HPDE6-E6E7 (cell line): ENCODE results near the gene LAMA2.
"Not testable (repeated sequence)": the region's sequence is repeated elsewhere in the genome, so short reads cannot be mapped to it uniquely, and the experiment has no call there.

Experiments used
- DNase-seq: peaks from one replicate; pipeline ENCODE4 v3.0.0; 2011; ENCODE audit warnings: missing footprints; ENCODE audit errors: extremely low spot score

LAMA2 gene

DNA sequence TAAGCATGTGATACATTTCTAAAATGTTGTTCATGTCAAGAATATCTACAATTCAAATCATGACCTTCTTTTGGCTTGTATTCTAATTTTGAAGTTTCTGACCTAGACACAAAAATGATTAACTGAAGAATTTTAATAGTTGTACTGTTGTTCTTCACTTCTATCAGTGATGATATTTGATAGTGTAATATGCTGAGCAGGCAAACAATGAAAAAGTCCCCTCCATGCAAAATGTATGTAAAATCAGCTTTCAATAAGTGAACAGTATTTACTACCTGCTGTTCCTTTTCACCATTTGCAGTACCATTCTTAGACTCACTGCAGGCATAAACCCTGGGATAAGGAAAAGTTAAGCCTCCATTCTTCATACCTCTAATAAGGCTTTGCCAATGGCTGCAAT lies 201.5 kb downstream of the LAMA2 start:
- no peak for DNase-seq

DNA sequence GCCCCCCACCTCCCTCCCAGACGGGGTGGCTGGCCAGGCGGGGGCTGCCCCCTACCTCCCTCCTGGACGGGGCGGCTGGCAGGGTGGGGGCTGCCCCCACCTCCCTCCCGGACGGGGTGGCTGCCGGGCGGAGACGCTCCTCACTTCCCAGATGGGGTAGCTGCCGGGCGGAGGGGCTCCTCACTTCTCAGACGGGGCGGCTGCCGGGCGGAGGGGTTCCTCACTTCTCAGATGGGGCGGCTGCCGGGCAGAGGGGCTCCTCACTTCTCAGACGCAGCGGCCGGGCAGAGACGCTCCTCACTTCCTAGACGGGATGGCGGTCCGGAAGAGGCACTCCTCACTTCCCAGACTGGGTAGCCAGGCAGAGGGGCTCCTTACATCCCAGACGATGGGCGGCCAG lies 205.5 kb downstream of the LAMA2 start:
- not testable (repeated sequence) for DNase-seq

DNA sequence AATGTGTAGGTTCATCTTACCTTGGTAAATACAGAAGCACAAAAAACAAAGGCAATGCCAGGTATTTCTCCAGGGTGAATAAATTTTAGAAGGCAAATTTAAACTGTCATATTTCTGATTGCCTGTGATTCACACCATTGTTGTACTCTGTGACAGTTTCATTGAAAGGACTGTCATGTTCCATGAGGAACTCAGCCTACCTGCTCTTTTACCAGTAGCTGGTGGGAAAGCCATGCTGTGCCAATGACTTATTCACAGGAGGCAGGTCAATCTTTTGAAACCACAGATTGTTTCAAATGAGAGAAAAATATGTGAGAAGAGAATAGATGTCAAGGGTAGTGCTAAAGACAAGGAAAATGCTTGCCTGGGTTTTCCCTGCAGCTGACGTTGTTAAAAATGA lies 206.4 kb downstream of the LAMA2 start:
- DNase-seq = no peak

DNA sequence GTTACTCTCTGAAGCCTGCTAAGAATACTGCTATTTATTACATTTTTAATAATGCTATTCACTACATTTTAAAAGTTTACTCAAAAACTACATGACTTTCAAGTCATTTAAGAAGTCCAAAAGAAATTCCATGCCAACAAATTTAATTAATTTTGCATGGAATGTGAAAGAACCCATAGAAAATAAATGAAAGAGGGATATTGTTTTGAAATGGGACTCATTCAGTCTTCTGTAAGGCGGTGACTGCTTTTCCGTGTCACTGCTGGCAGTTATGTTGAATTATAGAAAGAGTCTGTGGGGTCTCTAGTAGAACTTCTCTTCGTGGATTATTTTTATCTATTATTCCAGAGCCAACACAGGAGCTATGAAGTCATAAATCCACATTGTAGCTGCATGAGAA lies 211.2 kb downstream of the LAMA2 start:
- no peak for DNase-seq

DNA sequence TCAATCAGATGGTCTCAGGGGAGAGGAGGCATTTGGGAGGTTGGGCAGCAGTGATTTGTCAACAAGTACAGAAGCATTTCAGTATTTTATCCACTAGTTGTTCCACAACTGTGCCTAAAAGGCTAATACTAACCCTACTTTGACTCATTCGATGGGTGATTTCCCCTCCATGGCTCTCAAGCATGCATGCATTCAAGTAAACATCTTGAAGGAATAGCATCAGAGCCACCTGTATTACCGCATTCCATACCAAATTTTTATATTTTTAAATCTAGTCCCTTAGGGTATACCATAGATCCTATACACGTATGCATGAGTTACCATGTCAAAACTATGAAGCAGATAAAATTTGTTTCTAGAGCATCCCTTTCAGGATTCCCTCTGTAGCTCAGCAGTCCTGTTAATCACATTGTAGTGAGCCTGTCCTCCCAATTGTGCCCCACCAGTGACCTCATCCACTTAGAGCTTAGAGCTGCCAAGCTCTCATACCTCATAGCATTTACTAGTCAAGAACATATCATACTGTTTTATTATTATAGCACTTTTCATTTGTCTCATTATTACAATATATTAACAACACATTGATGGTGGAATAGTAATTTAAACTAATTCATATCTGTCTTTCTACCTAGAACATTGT lies 213.8 kb downstream of the LAMA2 start:
- no peak for DNase-seq

DNA sequence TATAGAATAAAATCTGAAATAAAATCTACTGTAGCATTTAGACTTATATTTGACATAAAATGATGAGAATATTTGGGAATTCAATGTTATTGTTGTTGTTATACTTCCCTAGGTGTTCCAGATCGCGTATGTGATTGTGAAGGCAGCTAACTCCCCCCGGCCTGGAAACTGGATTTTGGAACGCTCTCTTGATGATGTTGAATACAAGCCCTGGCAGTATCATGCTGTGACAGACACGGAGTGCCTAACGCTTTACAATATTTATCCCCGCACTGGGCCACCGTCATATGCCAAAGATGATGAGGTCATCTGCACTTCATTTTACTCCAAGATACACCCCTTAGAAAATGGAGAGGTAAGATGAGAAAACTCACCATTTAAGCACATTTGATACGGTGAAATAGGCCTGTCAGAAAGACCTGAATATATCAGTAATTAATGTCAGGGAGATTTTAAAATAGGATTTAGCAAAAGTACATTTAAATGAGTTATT lies 215.2 kb downstream of the LAMA2 start:
- DNase-seq = no peak

DNA sequence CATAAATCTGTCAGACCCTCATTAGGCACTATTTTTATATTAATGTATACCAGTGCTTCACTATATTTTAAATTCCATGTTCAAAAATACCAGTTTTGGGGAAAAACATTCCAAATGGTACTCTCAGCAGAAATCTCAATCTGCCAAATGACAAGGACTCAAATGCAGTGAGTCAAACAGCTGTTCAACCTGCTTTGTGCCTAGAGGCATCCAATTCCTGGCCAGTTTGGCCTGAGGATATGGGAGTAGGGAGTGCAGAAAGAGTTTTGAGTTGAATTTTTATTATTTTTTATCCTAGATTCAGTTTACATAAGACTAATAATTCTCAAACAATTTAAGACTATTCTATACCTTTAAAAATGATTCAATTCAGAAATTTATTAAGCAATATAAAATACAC lies 216.8 kb downstream of the LAMA2 start:
- no peak for DNase-seq

DNA sequence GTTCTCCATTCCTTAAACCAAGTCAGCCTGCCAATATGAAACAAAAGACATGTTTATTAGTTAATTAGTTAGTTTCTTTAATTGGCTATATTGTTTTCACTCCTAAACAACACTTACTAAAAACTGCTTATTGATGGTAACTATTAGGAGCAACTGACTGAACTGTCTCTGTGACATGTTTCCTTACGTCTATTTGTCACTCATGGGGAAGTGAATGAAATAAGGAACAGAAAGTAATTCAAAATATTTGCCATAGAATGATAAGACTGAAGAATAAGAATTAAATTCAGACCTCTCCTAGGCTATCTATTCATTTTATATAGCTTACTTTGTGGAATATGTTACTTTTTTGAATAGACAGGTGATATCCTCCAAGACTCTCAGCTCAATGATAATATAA lies 217.2 kb downstream of the LAMA2 start:
- DNase-seq = no peak

DNA sequence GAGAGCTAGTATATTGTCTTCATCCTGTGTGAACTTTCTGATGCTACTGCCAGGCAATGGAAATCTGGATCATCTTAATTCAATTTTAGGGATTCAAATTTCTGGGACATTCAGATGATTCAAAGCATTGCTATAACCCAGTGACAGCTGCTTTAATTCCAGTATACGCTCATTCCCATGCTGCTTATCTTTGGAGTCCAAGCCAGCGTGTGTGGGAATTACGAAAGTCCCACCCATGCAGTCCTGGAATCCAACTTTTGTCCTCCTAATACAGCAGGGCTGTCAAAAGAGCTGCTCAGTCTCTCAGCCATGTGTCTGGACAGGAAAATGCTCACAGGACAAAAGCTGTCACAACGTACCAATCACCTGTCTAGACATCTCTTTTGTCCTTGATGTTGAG lies 219.8 kb downstream of the LAMA2 start:
- DNase-seq = no peak

DNA sequence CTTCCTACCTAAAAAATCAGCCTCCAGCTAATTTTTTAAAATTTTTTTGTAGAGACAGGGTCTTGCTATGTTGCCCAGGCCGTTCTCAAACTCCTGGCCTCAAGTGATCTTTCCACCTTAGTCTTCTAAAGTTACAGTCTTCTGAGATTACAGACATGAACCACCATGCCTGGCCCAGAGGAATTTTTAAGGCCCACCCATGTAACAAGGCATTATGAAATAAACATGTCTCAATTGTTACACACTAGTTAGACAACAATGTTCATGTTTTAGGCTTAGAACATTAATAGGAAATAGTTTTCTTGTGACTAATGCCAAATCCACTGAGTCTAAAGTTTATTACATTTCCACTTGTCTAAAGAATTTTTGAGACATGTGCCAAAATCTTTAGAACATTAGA lies 221.2 kb downstream of the LAMA2 start:
- no peak for DNase-seq

DNA sequence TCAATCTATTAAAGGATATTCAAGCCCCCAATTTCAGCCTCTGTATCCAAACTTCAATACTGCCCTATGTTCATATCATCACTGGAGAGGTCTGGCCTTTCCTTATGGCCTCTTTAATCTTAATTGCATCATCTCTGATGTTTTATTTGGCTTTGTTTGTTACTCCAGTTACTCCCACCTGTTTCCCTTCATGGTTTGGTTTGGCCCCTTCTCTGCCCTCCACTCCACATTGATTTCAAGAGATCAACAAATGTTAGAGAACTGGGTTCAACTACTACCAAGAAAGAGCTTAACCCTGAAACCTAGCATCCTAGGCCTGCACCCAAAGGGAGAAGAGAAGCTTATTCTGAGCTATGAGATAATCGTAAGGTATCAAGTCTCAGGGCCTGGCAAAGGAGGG lies 221.6 kb downstream of the LAMA2 start:
- DNase-seq = no peak

DNA sequence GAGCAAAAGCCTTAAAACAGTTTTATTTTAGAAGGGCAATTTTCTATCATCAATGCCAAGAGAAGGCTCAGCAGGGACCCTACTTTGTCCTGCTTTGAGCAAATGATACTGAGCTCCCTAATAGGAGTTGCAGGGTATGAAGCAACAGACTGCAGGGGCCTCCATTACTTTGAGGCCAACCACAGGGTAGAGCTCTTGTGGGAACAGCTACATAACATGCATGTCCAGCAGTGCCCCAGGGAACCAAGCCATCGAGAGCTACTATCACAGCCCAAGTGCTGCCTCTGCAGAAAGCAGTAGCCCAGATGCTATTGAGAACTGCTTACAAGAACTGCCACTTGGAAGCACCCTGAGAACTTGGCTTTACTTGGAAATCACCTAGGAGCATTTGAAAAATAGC lies 222.1 kb downstream of the LAMA2 start:
- DNase-seq = no peak

DNA sequence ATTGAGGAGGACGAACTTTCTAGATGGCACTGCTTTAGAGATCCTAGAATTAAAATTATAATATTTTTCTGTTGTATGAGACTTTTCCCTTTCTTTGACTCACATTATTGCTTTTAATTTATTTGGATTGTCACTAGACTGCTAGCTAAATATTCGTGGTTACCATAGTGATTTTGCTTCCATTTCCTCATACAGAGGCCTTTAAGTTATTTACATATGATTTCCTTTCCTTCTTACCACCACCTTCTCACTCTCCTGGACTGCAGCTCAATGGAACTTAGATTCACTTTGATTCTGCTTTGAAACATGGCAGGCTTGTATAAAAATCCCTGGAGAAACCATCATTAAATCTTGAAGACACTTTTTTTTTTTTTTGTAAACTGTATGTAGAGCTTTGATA lies 222.9 kb downstream of the LAMA2 start:
- DNase-seq = no peak

DNA sequence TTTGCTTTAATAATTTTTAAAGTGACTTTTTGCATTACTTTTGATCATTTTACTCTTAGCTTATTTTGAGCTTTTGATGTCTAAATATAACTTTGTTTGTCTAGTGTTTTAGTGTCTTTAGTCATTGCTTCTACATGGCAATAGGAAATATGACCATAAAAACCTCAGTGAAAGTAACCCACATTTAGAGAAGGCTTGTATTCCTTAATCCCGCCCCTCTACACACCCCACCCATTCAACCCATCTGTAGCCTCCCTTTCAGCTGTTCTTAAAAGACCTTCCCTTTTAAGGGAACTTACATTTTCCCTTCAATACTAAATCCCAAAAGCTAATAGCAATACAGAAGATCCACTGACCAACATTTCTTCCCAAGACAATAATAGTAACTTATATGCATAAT lies 225.4 kb downstream of the LAMA2 start:
- no peak for DNase-seq

DNA sequence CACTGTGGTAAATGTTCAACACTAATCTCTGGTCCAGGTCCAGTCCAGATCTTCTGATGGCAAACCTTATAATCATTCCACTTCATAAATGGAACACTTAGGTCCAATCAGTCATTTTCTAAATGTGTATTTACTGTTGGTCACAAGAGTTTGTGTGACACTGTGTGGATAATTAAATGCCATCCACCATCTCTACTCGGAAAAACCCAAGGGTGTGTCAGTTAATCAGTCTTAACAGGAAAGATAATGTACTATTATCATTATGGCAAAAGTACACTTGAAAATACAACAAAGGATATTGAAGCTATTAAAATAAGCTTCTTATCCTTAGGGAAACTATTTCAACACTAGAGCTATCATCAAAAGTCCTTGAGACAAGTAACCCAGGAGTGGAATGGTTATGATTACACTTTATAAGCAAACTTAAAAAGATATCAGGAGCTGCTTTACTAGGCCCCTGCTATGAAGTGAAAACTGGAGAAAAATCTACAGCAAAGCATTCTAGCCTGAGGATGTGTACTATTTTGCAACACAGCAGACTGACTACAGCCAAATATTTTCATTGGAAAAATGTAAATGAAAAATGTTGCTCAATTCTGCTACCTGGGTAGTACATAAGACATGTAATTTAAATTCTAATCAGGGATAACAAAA lies 227.9 kb downstream of the LAMA2 start:
- DNase-seq = no peak

DNA sequence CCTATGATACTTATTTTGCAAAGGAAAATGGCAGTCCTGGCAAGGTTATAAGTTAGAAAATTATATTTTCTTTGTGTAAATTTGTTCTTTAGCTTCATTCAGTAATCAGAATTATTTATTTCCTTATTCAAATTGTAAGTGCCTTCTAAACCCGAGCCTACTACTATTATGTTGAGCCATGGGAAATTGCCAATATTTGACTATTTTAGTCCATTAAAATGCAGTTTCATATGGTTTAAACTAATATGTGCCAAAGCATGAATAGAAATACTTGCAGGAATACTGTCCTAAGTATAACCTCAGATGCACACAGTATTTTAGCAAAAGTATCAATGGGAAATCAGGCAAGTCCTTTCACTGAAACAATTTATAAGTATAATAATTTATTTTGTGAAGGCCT lies 228.4 kb downstream of the LAMA2 start:
- no peak for DNase-seq

DNA sequence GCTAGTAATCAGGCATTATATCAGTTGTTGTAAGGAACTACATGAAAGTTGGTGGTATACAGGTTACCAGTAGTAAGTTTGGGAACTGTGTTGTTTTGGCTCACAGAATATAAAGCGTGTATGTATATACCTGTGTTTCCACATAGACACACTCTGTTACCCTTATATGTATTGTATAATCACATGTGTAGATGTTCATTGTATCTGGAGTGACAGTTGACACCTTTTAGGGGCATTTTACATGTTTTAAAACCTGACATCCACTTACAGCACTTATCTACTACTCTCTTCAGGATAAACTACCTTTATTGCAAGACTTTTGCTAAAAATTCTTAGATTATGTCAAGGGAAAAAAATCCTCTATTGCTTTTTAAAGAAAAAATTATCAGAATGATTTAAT lies 228.9 kb downstream of the LAMA2 start:
- no peak for DNase-seq

DNA sequence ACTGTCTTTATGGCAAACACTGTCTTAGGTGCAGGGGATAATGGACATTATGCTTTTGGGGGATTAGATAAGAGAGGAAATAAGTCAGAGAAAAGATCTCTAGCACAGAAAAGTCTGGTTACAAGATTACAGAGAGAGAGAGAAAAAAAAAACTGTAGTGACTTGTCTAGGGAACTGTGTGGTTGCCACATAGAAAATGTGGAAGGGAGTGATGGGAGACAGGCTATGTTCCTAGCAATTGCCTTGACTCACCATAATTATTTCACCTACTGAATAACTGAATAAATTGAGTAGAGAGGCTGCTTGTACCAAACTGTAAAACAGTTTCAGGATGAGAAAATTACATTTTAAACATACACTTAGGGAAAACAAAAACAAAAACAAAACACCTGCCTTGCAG lies 229.7 kb downstream of the LAMA2 start:
- no peak for DNase-seq

DNA sequence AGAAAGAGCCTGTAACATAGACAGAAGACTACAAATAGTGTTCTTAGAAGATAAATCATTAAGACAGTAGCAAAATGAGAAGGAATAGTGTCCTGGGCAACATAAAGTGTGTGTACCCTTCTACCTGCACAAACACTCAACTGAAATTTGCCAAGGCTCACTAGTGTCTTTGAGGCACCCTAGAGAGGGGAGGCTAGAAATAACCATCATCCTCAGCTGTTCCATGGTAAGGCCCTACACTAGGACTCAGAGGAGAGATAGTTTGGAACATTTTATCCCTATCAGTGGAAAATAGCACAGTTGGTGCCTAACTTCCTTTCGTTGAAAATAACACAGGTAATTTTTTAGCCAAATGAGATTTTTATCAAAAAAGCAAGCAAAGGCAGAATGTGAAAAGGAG lies 230.7 kb downstream of the LAMA2 start:
- no peak for DNase-seq

DNA sequence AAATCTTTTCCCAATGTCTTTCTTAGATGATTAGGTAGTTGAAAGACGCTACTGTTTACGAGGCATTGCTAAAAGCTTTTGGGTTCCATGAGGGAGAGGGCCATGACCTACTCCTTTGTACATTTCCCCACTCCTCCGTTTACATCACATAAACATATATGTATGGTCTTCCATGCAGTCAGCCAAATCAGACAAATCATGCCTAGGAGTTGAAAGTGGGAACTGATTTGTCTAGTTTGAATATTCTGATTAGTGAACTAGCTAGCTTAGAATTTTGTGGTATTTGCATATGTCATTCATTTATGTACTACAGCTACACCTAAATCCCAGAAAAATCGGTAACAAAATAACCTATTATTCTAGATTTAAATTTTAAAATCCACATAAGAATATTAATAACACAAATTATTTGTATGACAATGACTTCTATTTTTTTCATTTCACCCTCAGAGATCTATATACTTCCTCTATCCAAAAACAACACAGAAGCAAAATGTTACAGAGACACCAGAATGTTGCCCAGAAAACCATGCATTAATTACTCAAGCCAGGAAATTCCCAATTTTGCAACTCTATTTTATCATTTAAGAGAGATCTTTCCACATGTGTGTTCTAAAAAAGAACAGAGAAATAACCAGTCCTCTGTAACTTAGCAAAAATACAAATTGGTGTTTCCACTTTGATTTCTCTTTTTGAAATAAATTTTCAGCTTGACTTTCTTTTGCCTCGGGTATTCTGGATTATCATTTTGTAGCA lies 231.9 kb downstream of the LAMA2 start:
- no peak for DNase-seq

DNA sequence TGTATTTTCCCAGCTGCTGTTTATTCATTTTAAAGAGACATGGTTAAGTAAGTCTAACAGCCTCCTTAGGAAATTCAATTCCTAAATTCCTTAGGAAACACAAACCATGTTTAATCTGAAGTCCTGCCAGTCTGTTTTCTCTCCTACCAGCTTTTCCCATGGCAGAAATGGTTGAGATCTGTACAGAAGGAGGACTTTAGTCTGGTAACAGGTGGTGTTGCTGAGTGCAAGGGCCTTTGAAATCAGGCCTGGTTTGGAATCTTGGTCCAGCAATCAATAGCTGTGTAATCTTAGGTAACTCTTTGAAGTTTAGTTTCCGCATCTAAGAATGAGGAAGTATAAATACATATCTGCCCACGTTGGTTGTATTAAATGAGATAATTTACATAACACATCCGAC lies 232.5 kb downstream of the LAMA2 start:
- no peak for DNase-seq

DNA sequence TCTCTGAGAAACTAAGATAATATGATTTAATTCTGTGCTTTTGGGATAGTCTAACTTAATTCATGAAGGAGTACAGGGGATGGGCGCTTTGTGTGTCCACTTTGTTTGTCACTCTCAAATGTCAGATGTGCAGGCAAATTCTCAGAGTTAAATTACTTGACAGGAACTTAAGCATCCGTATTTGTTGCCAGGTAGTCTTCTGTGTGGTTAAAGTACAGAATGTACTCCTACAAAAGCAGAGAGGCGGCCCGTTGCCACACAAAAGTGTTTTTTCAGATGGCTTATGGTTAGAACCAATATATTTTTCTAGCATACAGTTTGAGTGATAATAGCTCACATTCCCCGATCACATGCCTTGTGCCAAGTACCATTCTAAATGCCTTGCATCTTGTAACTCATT lies 234.4 kb downstream of the LAMA2 start:
- DNase-seq = no peak
